WERI-Rb-1 (cell line): ENCODE measurements around the gene RHBDF2.

Experiments used
- DNase-seq: peaks from one replicate; pipeline ENCODE4 v3.0.0-alpha.2; 2020
- H3K27ac ChIP-seq: fragments of 250-450 bp; sonication (Bioruptor Pico); 2 replicates; pipeline ENCODE4 v1.5.1; 2020; ENCODE audit warnings: mild to moderate bottlenecking, moderate library complexity
- H3K27me3 ChIP-seq: fragments of 250-450 bp; sonication (Bioruptor Pico); 2 replicates; pipeline ENCODE4 v1.5.1; 2021; ENCODE audit warnings: mild to moderate bottlenecking, low read depth, moderate library complexity; ENCODE audit not compliant: insufficient read depth, severe bottlenecking
- H3K36me3 ChIP-seq: fragments of 250-450 bp; sonication (Bioruptor Pico); 2 replicates; pipeline ENCODE4 v1.5.1; 2020; ENCODE audit warnings: mild to moderate bottlenecking, moderate library complexity
- H3K4me3 ChIP-seq: 2 replicates; pipeline ENCODE4 v1.5.1; 2011; ENCODE audit warnings: low read depth, mild to moderate bottlenecking, control low read depth, low read length
- H3K9me3 ChIP-seq: fragments of 250-450 bp; sonication (Bioruptor Pico); 2 replicates; pipeline ENCODE4 v1.5.1; 2021; ENCODE audit warnings: mild to moderate bottlenecking, moderate library complexity; ENCODE audit not compliant: severe bottlenecking
- CTCF ChIP-seq: IDR thresholded peaks from 2 replicates; pipeline ENCODE4 v1.5.1; 2011; ENCODE audit warnings: low read depth, mild to moderate bottlenecking, control low read depth, inconsistent platforms, low read length

The RHBDF2 gene

GRCh38 chr17:76504117-76504516 is 2.9 kb upstream of the RHBDF2 start:
- DNase-seq, result peak; percentile 62

GRCh38 chr17:76502341-76503211 is 1.4 kb upstream of the RHBDF2 start:
- Histone ChIP-seq H3K9me3 (no peaks in the 10 kb centered on the region), H3K27ac (peak overlapping the region; percentile 54), H3K4me3 (no peak overlapping the region), H3K27me3 (no peaks in the 10 kb centered on the region), H3K36me3 (no peaks in the 10 kb centered on the region)
- DNase-seq, result peak; percentile 56
- TF ChIP-seq CTCF, result no peak

More at GRCh38 chr17:76504117-76504516, 2.9 kb upstream of the RHBDF2 start:
- H3K27me3 ChIP-seq, result no peaks in the 10 kb centered on the region
- H3K27ac ChIP-seq, result no peak overlapping the region
- H3K36me3 ChIP-seq, result no peaks in the 10 kb centered on the region
- H3K9me3 ChIP-seq, result no peaks in the 10 kb centered on the region
- peak; percentile 53 for TF ChIP-seq CTCF
- no peak overlapping the region for H3K4me3 ChIP-seq

- Histone ChIP-seq H3K27me3 (no peaks in the 10 kb centered on the region), H3K4me3 (no peak overlapping the region), H3K36me3 (no peaks in the 10 kb centered on the region), H3K27ac (peak overlapping the region; percentile 54), H3K9me3 (no peaks in the 10 kb centered on the region)
- TF ChIP-seq CTCF, result no peak
- DNase-seq, result no peak
Measured at GRCh38 chr17:76501827-76502307, 644 bp upstream of the RHBDF2 start.

- no peak overlapping the region for H3K27ac ChIP-seq
- DNase-seq, result peak; percentile 8
- no peaks in the 10 kb centered on the region for H3K9me3 ChIP-seq
- TF ChIP-seq CTCF, result no peak
- H3K36me3 ChIP-seq, result no peaks in the 10 kb centered on the region
- H3K4me3 ChIP-seq, result no peak overlapping the region
- H3K27me3 ChIP-seq, result no peaks in the 10 kb centered on the region
Measured at GRCh38 chr17:76500747-76501017, 541 bp downstream of the RHBDF2 start.

- H3K9me3 ChIP-seq, result no peaks in the 10 kb centered on the region
- no peak overlapping the region; the same call in 1 of the 2 replicates for H3K27ac ChIP-seq
- H3K36me3 ChIP-seq, result no peaks in the 10 kb centered on the region
- DNase-seq, result no peak
- no peak for TF ChIP-seq CTCF
- no peaks in the 10 kb centered on the region for H3K27me3 ChIP-seq
- H3K4me3 ChIP-seq, result no peak overlapping the region
Measured at GRCh38 chr17:76500074-76500746, 1.0 kb downstream of the RHBDF2 start.
